Fibroblast of peridontal ligament (primary cell): ENCODE results near the gene MAPK14.
"Not testable (repeated sequence)": the region's sequence is repeated elsewhere in the genome, so short reads cannot be mapped to it uniquely, and the experiment has no call there.

ENCODE experiments used
- DNase-seq: peaks from one replicate; pipeline ENCODE4 v3.0.0-alpha.2; 2010; ENCODE audit errors: extremely low read depth

MAPK14 gene

DNA sequence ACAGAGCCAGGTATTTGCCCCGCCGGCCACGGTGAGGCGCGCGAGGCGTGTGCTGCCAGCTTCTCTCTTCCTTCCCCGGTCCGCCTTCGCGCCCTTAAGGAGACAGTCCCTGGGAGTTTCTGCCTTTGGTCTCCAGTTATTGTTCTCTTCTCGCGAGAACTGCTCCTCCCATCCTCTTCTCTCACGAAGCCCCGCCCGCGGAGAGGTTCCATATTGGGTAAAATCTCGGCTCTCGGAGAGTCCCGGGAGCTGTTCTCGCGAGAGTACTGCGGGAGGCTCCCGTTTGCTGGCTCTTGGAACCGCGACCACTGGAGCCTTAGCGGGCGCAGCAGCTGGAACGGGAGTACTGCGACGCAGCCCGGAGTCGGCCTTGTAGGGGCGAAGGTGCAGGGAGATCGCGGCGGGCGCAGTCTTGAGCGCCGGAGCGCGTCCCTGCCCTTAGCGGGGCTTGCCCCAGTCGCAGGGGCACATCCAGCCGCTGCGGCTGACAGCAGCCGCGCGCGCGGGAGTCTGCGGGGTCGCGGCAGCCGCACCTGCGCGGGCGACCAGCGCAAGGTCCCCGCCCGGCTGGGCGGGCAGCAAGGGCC, at the start of gene MAPK14:
Gene MAPK14, plus strand, starts transcription at position 308 of the 587 bp plus-strand sequence. CDS start 350 bp downstream, outside the sequence.
- DNase-seq, result peak; percentile 100

DNA sequence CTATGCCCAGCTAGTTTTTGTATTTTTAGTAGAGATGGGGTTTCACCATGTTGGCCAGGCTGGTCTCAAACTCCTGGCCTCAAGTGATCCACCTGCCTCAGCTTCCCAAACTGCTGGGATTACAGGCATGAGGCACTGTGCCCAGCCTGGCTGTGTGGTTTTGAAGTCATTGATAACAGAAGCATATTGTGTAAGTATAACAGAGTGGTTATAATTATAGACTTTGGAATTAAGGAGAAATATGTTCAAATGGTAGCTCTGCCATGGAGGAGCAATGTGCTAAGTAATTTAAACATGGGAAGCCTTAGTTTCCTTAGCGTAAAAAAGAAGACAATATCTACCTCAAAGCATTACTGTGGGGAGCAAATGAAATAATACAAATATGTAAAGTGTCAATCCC, 47.5 kb upstream of the MAPK14 start:
- DNase-seq, result not testable (repeated sequence)

DNA sequence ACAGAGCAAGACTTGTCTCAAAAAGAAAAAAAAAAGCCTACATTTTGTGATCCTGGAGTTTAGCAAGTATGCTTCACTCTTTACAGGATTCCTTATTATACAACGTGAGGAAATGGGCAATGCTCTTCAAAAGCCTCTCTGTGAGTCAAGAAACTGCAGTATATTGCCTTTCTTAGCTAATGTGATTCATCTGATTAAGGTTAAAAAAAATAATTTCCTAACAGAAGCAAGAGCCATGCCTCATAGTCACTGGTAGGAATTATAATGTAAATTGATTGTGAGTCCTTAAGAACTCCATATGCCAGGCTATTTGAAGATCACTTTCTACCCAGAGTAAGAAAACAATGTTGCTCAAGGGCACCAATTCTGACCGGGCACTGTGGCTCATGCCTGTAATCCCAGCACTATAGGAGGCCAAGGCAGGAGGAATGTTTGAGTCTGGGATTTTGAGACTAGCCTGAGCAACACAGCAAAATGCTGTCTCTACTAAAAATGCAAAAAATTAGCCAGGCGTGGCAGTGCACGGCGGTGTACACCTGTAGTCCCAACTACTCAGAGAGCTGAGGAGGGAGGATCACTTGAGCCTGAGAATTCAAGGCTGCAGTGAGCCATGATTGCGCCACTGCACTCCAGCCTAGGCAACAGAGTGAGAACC, 46.5 kb upstream of the MAPK14 start:
- DNase-seq, result no peak

DNA sequence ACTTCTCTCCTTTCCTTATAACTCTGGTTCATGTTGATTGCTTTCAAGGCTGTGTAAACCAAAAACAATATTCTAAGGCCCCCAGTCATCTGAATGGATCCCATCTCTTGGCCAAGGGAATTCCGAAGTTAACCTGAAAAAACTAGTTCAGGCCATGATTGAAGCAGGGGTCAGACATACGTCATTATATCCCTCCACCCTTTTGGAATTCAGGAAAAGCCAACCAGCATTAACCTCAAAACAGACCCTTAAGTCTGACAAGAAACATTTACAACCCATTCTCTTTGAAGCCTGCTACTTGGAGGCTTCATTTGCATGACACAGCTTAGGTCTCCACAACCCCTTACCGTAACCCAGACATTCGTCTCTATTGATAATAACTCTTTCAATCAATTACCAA, 42.9 kb upstream of the MAPK14 start:
- no peak for DNase-seq

DNA sequence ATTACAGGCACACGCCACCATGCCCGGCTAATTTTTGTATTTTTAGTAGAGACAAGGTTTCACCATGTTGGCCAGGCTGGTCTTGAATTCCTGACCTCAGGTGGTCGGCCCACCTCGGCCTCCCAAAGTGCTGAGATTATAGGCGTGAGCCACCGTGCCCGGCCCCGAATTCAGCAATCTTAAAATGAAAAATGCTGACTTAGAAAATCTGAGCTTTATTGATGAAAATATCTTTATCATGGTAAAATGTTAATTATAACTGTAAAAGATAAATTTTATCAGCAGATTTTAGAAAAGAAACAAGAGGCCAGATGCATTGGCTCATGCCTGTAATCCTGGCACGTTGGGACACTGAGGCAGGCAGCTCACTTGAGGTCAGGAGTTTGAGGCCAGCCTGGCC, 39.6 kb upstream of the MAPK14 start:
- DNase-seq, result not testable (repeated sequence)

DNA sequence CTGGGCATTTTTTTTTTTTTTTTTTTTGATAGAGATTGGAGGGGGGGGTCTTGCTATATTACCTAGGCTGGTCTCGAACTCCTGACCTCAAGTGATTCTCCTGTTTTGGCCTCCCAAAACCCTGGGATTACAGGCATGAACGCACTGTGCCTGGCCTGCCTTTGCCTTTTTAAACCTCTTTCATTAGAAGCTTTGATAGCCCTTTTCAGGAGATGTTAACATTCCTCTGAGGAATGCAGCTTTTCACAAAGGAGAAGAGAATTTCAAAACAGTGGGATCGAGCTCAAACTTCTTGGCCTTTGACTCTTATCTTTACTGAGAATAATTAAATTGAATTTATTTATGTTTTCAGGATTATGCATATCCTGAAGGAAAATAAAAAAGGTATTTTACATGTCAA, 34.5 kb upstream of the MAPK14 start:
- DNase-seq, result no peak

DNA sequence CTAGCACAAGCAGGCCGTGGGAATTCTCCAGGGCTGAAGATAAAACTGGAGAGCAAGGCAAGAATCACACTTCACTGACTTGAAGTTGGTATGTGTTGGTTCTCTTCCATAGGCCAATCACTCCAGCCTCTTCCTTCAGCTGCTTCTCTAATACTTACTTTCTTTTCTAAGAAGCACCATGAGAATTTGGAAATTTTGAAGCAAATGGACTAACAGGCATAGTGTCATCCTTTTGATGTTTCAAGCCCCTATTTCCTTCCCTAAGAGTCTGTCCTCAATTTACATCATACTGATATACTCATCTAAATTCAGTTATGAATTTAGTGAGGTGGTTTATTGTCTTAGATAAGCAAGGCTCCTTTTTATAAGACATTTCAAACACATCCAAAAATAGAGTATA, 27.2 kb upstream of the MAPK14 start:
- no peak for DNase-seq

DNA sequence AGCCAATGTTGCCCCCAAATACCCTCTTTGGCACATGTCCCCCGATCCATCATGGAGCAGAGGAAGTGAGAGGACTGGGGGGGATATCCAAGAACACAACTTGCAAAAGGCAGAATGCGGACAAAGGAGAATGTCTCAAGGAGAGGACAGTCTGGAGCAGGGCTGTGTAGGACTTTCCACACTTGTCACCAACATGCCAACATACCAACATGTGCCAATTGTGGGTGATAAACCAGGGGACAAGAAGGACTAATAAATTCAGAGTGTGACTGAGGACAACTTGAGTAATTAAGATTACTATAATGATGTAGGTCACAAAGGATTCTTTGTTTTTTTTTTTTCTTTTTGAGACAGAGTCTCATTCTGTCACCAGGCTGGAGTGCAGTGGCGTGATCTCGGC, 11.9 kb upstream of the MAPK14 start:
- DNase-seq, result no peak

DNA sequence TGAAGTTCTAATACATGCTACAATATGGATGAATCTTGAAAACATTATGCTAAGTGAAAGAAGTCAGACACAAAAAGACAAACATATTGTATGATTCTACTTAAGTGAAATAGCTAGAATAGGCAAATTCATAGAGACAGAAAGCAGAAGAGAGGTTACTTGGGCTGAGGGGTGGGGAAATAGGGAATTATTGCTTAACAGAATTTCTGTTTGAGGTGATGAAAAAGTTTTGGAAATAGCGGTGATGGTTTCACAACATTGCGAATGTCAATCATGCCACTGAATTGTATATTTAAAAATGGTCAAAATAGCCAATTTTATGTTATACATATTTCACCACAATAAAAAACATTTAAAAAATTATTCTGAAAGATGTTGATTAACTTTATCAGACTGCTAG, 9.3 kb upstream of the MAPK14 start:
- no peak for DNase-seq

DNA sequence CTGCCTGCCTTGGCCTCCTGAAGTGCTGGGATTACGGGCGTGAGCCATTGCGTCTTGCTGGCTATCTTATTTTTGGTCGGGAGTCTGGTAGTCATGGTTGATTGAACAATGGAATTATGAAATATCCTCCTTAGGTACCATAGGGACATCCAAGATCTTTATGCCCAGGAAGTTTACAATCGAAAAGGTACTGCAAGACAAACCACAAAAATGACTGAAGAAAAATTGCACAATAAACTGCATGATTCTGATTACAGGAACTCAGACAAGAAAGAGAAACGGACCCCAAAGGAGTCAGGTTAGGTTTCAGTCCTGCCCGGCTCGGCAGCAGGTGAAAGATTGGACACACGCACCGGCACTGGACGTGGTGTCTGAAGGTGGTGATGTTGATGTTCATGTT, 8.4 kb upstream of the MAPK14 start:
- DNase-seq, result no peak

DNA sequence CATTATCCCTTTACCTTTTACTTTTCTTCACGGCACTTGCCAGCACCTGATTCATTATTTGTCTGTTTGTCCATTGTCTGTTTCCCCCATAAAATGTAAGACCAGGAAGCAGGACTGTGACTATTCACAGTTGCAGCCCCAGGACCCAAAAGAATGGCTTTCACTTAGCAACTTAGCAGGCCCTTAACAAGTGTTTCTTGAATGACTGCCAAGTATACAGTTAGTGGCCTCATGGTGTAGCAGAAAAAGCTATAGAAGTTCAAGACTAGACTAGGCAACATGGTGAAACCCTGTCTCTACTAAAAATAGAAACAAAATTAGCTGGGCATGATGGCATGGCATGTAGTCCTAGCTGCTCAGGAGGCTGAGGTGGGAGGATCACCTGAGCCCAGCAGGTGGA, 7.5 kb upstream of the MAPK14 start:
- no peak for DNase-seq

DNA sequence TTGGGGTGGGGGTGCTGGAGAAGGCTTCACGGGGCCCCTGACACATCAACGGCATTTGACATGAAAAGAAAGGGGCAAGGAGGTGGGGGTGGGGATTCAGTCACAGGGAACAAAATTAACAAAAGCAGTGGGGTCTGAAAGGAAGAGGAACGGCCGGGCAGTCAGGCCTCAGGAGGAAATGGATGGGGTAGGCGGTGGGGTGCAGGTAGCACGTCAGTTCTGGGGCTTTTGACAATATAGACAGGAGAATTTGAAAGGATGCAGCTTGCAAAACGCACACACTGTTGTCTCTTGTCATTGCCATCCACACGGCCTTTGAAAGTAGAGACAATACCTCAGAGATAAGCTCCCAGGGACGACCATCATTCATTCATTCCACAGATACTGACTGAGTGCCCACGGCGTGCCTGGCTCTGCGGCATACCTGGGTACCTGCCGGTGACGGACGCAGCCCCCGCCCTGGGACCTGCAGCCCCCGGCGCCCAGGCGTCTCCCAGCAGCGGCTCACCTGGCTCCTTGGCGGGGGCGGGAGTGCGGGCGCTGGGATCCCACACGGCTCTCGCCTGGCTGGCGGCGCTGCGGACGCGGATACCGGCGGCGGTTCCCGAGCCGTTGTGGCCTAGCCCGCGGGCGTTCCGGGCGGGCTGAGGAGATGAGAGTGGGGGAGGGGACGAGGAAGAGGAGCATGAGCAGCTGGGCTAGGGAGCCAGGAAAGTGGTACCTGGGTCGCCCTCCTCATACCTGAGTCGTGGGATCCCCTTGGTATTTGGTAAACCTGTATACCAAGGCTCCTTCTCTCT, 3.4 kb upstream of the MAPK14 start, which contains the start of gene SLC26A8:
Gene SLC26A8, minus strand, starts transcription at position 646 of the 800 bp plus-strand sequence. CDS start 4,934 bp downstream, outside the sequence.
- no peak for DNase-seq

DNA sequence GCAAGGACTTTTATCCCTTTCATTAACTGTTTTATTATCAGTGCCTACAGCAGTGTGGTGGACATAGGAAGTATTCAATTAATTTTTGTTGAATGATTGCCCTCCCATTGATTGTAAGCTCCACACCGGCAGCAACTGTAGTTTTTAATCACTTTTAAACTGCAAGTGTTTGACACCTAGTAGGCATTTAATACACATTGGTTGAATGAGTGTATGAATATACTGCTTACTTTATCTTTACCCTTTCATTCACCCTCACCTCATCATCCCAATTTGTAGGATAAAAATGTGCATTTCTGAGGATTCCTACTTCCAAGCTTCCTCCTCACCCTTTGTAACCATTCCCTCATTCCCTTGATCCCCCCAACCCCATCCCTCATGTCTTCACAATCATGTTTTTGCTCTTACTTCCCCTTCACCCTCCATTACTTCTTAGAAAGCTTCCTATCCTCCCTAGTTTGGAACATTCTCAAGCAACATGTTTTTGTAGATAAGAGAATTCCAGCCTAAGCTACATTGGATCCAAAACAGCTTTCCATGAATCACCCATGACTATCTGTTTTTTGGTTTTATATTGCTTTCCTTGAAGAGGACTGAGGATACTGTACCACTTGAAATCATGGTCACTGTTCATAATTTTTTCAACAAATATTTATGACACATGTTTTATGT, 2.2 kb upstream of the MAPK14 start:
- DNase-seq, result peak; percentile 42

DNA sequence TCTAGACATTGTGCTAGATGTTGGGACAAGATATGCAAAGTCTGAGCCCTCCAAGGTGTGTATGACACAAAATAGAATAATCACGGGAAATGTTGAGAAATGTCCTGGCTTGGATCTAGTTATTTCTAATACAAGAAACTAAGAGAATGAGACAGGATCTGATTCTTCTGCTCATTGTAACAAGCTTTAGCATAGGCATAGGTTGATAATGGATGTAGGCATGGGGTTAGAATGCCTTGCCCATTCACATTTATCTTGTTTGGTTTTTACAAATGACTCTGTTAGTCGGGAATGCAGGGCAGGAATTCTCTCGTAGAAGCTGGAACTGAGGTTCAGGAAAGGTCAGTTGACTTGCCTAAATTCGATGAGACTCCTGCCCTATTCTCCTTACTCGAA, 1.7 kb upstream of the MAPK14 start:
- DNase-seq, result peak; percentile 49

DNA sequence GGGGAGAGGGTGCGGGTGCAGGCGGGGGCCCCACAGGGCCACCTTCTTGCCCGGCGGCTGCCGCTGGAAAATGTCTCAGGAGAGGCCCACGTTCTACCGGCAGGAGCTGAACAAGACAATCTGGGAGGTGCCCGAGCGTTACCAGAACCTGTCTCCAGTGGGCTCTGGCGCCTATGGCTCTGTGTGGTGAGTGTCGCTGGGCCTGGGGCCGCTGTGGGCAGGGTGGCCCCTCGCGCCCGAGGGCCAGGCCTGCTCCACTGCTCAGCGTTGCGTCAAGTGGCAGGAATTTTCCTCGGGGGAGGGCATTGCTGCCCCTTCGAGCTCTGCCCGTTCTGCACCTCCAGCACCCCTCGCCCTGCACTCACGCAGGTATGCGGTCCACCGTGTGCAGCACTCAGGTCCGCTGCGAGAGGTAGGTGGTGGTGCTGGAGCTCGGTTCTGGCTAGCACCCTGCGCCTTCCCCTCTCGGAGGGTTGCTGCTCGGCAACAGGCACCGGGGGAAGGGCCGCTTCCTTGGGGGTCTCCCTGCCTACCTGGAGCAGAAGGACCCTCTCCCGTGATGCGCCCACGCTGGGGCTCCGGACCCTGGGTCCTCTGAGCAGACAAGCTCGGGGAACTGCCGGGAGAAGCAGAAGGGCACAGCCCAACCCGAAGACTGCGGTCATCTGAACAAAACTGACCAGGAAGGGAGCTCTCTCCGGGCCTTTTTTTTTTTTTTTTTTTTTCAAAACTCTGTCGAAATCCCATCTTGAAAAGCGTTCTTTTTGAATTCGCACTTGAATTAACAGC, 674 bp downstream of the MAPK14 start:
- no peak for DNase-seq

DNA sequence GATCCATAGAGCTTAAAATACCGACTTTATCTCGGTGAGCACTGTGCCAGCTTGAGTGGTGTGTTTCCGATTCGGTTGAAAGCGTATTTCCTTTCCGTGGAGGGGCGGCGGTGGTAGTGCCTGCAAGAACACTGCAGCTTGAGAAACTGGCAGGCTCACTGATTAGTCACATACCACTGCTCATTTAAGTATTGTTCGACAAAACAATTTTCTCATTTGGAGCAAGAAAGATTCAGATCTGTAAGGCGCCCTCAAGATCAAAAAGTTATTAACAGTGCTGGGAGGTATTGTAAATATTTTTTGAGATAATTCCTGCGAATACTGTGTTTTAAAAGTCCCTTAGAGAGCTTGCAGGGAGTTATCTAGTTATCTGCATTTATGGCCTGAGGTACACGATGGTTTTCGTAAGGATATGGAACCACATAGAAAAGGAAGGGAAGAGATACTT, 1.3 kb downstream of the MAPK14 start:
- peak; percentile 79 for DNase-seq

DNA sequence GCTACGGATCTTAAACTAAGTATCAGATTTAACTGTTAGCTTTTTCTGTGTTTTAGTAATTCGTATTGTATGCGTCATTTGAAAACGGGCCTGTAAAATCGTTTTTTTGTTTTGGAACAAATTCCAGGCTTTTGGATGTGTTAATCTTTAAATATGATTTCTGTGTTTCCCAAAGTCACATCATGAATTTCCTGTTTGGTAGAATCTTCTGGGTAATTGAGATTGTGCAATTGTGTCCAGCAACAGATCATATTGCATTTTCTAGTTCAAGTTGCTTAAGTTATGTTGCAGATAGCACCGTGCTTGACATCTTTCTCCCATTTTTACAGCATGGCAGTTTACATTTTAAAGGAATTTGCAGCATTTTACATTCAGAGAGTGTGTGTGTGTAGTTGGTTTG, 1.9 kb downstream of the MAPK14 start:
- peak; percentile 91 for DNase-seq

DNA sequence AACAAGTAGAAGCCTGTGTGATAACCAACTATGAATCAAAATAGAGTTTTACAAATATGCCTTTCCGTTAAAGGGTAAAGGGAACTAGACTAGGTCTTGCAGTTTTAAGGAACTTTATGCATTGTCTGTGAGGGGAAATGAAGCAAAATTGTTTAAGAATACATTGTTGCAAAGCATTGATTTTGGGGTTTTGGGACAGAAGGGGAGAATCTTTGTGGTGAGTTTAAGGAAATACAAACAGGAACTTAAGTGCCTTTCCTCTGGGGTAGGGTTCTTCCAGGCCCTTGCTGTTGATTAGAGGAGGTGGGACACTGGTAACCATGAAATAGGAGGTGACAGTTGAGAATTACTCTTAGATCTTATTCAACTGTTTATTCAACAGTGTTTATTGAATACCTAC, 4.7 kb downstream of the MAPK14 start:
- no peak for DNase-seq

DNA sequence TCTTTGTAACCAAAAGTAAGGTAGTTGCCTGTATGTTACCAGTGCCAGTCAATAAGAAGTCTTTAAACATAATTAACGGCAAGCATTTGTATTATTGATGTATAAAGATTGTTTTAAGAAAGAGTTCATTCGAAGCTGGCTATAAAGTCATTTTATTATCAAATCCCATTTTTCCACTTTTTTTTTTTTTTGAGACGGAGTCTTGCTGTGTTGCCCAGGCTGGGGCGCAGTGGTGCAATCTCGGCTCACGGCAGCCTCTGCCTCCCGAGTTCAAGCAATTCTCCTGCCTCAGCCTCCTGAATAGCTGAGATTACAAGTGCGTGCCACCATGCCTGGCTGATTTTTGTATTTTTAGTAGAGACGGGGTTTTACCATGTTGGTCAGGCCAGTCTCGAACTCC, 5.5 kb downstream of the MAPK14 start:
- not testable (repeated sequence) for DNase-seq

DNA sequence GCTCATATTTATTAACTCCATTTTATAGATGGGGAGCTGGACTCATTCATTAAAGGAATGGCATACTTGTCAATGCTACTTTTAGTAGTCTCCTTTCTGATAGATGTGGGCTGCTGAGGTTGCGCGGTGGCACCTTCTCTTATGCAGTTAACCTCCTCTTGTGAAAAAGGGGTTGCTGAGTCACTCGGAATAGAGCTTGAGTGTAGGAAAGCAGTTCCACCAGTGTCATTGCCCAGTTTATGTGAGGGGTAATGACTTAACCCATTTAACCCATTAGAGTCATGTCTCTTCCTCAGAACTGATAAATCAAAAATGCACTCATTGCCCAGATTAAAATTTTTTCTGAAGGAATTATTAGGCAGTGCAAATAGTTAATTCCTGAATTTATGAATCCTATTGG, 6.3 kb downstream of the MAPK14 start:
- peak; percentile 22 for DNase-seq

DNA sequence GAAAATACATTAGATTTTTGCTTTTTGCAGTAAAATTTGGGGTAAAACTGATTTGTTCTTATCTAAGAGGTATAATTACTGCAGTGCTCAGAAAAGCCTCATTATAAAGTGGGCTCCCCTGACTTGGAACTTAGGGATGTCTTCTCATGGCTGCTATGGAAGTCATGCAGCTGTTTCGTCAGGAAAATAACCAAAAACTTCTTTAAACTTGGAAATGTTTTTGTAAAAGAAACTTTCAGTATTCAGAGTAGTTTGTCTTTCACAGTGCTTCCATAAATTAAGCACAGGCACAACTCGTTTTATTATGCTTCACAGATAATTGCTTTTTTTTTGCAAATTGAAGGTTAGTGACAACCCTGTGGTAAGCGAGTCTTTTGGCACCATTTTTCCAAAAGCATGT, 6.8 kb downstream of the MAPK14 start:
- no peak for DNase-seq
